ENCODE data around the gene CACNA2D1.
"Not testable (repeated sequence)": the region's sequence is repeated elsewhere in the genome, so short reads cannot be mapped to it uniquely, and the experiment has no call there.

The CACNA2D1 gene

GRCh38 chr7:82393076-82393839 lies 50.3 kb downstream of the CACNA2D1 start:
- no peak for DNase-seq (ENCODE audit: low read depth)

- DNase-seq (ENCODE audit: low read depth), result no peak
Measured at GRCh38 chr7:82390936-82391335, 52.6 kb downstream of the CACNA2D1 start.

- no peak for DNase-seq (ENCODE audit: low read depth)
Measured at GRCh38 chr7:82389876-82390275, 53.7 kb downstream of the CACNA2D1 start.

- DNase-seq (ENCODE audit: low read depth), result peak; percentile 3
Measured at GRCh38 chr7:82388138-82388537, 55.4 kb downstream of the CACNA2D1 start.

- DNase-seq (ENCODE audit: low read depth), result not testable (repeated sequence)
Measured at GRCh38 chr7:82386571-82386970, 57.0 kb downstream of the CACNA2D1 start.

GRCh38 chr7:82384779-82385178 lies 58.8 kb downstream of the CACNA2D1 start:
- no peak for DNase-seq (ENCODE audit: low read depth)

GRCh38 chr7:82384051-82384464 lies 59.5 kb downstream of the CACNA2D1 start:
- DNase-seq (ENCODE audit: low read depth), result no peak

GRCh38 chr7:82382276-82382675 lies 61.3 kb downstream of the CACNA2D1 start:
- DNase-seq (ENCODE audit: low read depth), result no peak

- no peak for DNase-seq (ENCODE audit: low read depth)
Measured at GRCh38 chr7:82376739-82377138, 66.8 kb downstream of the CACNA2D1 start.

GRCh38 chr7:82375713-82376112 lies 67.9 kb downstream of the CACNA2D1 start:
- DNase-seq (ENCODE audit: low read depth), result no peak

- DNase-seq (ENCODE audit: low read depth), result no peak
Measured at GRCh38 chr7:82375129-82375528, 68.4 kb downstream of the CACNA2D1 start.

GRCh38 chr7:82373926-82374635 lies 69.5 kb downstream of the CACNA2D1 start:
- no peak for DNase-seq (ENCODE audit: low read depth)

GRCh38 chr7:82364671-82365070 lies 78.9 kb downstream of the CACNA2D1 start:
- DNase-seq (ENCODE audit: low read depth), result no peak

- no peak for DNase-seq (ENCODE audit: low read depth)
Measured at GRCh38 chr7:82364048-82364447, 79.5 kb downstream of the CACNA2D1 start.

- DNase-seq (ENCODE audit: low read depth), result peak; percentile 10
Measured at GRCh38 chr7:82362129-82362706, 81.4 kb downstream of the CACNA2D1 start.

- DNase-seq (ENCODE audit: low read depth), result no peak
Measured at GRCh38 chr7:82360591-82361368, 82.8 kb downstream of the CACNA2D1 start.

GRCh38 chr7:82359426-82359825 lies 84.2 kb downstream of the CACNA2D1 start:
- DNase-seq (ENCODE audit: low read depth), result no peak

GRCh38 chr7:82358923-82359322 lies 84.7 kb downstream of the CACNA2D1 start:
- no peak for DNase-seq (ENCODE audit: low read depth)

- no peak for DNase-seq (ENCODE audit: low read depth)
Measured at GRCh38 chr7:82358009-82358578, 85.5 kb downstream of the CACNA2D1 start.

- no peak for DNase-seq (ENCODE audit: low read depth)
Measured at GRCh38 chr7:82348251-82348650, 95.3 kb downstream of the CACNA2D1 start.

- DNase-seq (ENCODE audit: low read depth), result no peak
Measured at GRCh38 chr7:82347808-82348207, 95.8 kb downstream of the CACNA2D1 start.

GRCh38 chr7:82345886-82346285 lies 97.7 kb downstream of the CACNA2D1 start:
- DNase-seq (ENCODE audit: low read depth), result no peak

Measured in GM04504 (cell line).